ENCODE measurements around the gene SRRM2. TPM values are rescaled to one million over a fixed set of nuclear protein-coding genes. Genes with fewer than 3 reads are reported as not detected.

SRRM2 gene
- total RNA-seq, 2 donors from 2014 or later = 1,185 to 1,285 TPM

- Mint-ChIP-seq H3K27me3 (no peaks in the 10 kb centered on the region), H3K4me1 (peaks cover 34% of the 10 kb centered on the region), H3K4me3 (peak overlapping the region; percentile 94), H3K27ac (peak overlapping the region; percentile 97), H3K36me3 (ENCODE audit: low read depth) (peaks cover 14% of the 10 kb centered on the region)
- DNase-seq (no peak), ATAC-seq (no peak)
- no peaks in the 10 kb centered on the region for H3K9me3 ChIP-seq (ENCODE audit: control insufficient read depth, low read length, poor library complexity, severe bottlenecking)
Observed at GRCh38 chr16:2751577-2752034, 832 bp upstream of the SRRM2 start.

GRCh38 chr16:2752850-2753732, 653 bp downstream of the SRRM2 start:
- H3K27me3 Mint-ChIP-seq = no peaks in the 10 kb centered on the region
- H3K9me3 ChIP-seq (ENCODE audit: control insufficient read depth, low read length, poor library complexity, severe bottlenecking) = no peaks in the 10 kb centered on the region
- peak overlapping the region; percentile 97 for H3K27ac Mint-ChIP-seq
- DNase-seq = peak in 2 of 3 donors; percentile 58 to 63
- peak overlapping the region; percentile 95 for H3K4me3 Mint-ChIP-seq
- peaks cover 20% of the 10 kb centered on the region for H3K36me3 Mint-ChIP-seq (ENCODE audit: low read depth)
- H3K4me1 Mint-ChIP-seq = peaks cover 41% of the 10 kb centered on the region
- ATAC-seq = peak; percentile 44

- peak overlapping the region; percentile 97 for H3K27ac Mint-ChIP-seq
- H3K36me3 Mint-ChIP-seq (ENCODE audit: low read depth) = peaks cover 22% of the 10 kb centered on the region
- H3K9me3 ChIP-seq (ENCODE audit: control insufficient read depth, low read length, poor library complexity, severe bottlenecking) = no peaks in the 10 kb centered on the region
- ATAC-seq (no peak), DNase-seq (no peak)
- H3K27me3 Mint-ChIP-seq = no peaks in the 10 kb centered on the region
- peaks cover 45% of the 10 kb centered on the region for H3K4me1 Mint-ChIP-seq
- peak overlapping the region; percentile 95 for H3K4me3 Mint-ChIP-seq
Observed at GRCh38 chr16:2753733-2754020, 1.2 kb downstream of the SRRM2 start.

- Mint-ChIP-seq H3K36me3 (ENCODE audit: low read depth) (peaks cover 33% of the 10 kb centered on the region), H3K27me3 (no peaks in the 10 kb centered on the region), H3K4me1 (peaks cover 53% of the 10 kb centered on the region), H3K4me3 (peak overlapping the region; percentile 95), H3K27ac (peak overlapping the region; percentile 97)
- DNase-seq (no peak), ATAC-seq (no peak)
- H3K9me3 ChIP-seq (ENCODE audit: control insufficient read depth, low read length, poor library complexity, severe bottlenecking) = no peaks in the 10 kb centered on the region
Observed at GRCh38 chr16:2755158-2755557, 2.7 kb downstream of the SRRM2 start.

- Mint-ChIP-seq H3K4me1 (peaks cover 56% of the 10 kb centered on the region), H3K4me3 (peak overlapping the region; percentile 95), H3K27ac (peak overlapping the region; percentile 97), H3K36me3 (ENCODE audit: low read depth) (peaks cover 37% of the 10 kb centered on the region), H3K27me3 (no peaks in the 10 kb centered on the region)
- ATAC-seq = no peak
- DNase-seq = no peak
- no peaks in the 10 kb centered on the region for H3K9me3 ChIP-seq (ENCODE audit: control insufficient read depth, low read length, poor library complexity, severe bottlenecking)
Observed at GRCh38 chr16:2756288-2757015, 4.0 kb downstream of the SRRM2 start.

GRCh38 chr16:2757344-2757743, 4.9 kb downstream of the SRRM2 start:
- H3K27ac Mint-ChIP-seq = peak overlapping the region; percentile 97
- H3K4me3 Mint-ChIP-seq = peak overlapping the region; percentile 66
- H3K4me1 Mint-ChIP-seq = peaks cover 58% of the 10 kb centered on the region
- no peak for DNase-seq
- H3K36me3 Mint-ChIP-seq (ENCODE audit: low read depth) = peaks cover 42% of the 10 kb centered on the region
- ATAC-seq = no peak
- H3K9me3 ChIP-seq (ENCODE audit: control insufficient read depth, low read length, poor library complexity, severe bottlenecking) = no peaks in the 10 kb centered on the region
- no peaks in the 10 kb centered on the region for H3K27me3 Mint-ChIP-seq

- Mint-ChIP-seq H3K27ac (peak overlapping the region; percentile 89), H3K36me3 (ENCODE audit: low read depth) (peaks cover 38% of the 10 kb centered on the region), H3K27me3 (no peaks in the 10 kb centered on the region), H3K4me3 (no peak overlapping the region), H3K4me1 (peaks cover 46% of the 10 kb centered on the region)
- ATAC-seq (no peak), DNase-seq (no peak)
- no peaks in the 10 kb centered on the region for H3K9me3 ChIP-seq (ENCODE audit: control insufficient read depth, low read length, poor library complexity, severe bottlenecking)
Observed at GRCh38 chr16:2761472-2761871, 9.0 kb downstream of the SRRM2 start.

GRCh38 chr16:2761886-2762583, 9.6 kb downstream of the SRRM2 start:
- peak overlapping the region; percentile 45 for H3K4me3 Mint-ChIP-seq
- no peak for DNase-seq
- no peaks in the 10 kb centered on the region for H3K27me3 Mint-ChIP-seq
- H3K36me3 Mint-ChIP-seq (ENCODE audit: low read depth) = peaks cover 32% of the 10 kb centered on the region
- peak overlapping the region; percentile 89 for H3K27ac Mint-ChIP-seq
- H3K9me3 ChIP-seq (ENCODE audit: control insufficient read depth, low read length, poor library complexity, severe bottlenecking) = no peaks in the 10 kb centered on the region
- peaks cover 40% of the 10 kb centered on the region for H3K4me1 Mint-ChIP-seq
- ATAC-seq = peak; percentile 6

GRCh38 chr16:2762711-2763110, 10.3 kb downstream of the SRRM2 start:
- peaks cover 40% of the 10 kb centered on the region for H3K4me1 Mint-ChIP-seq
- H3K9me3 ChIP-seq (ENCODE audit: control insufficient read depth, low read length, poor library complexity, severe bottlenecking) = no peaks in the 10 kb centered on the region
- H3K4me3 Mint-ChIP-seq = peak overlapping the region; percentile 45
- peaks cover 32% of the 10 kb centered on the region for H3K36me3 Mint-ChIP-seq (ENCODE audit: low read depth)
- H3K27ac Mint-ChIP-seq = peak overlapping the region; percentile 89
- DNase-seq (no peak), ATAC-seq (no peak)
- H3K27me3 Mint-ChIP-seq = no peaks in the 10 kb centered on the region

- no peaks in the 10 kb centered on the region for H3K9me3 ChIP-seq (ENCODE audit: control insufficient read depth, low read length, poor library complexity, severe bottlenecking)
- Mint-ChIP-seq H3K27ac (peak overlapping the region; percentile 89), H3K4me3 (no peak overlapping the region), H3K36me3 (ENCODE audit: low read depth) (peaks cover 36% of the 10 kb centered on the region), H3K4me1 (peaks cover 43% of the 10 kb centered on the region), H3K27me3 (no peaks in the 10 kb centered on the region)
- DNase-seq (no peak), ATAC-seq (no peak)
Observed at GRCh38 chr16:2763173-2763572, 10.7 kb downstream of the SRRM2 start.

GRCh38 chr16:2764718-2765117, 12.3 kb downstream of the SRRM2 start:
- Mint-ChIP-seq H3K27ac (peak overlapping the region; percentile 89), H3K36me3 (ENCODE audit: low read depth) (peaks cover 27% of the 10 kb centered on the region), H3K27me3 (no peaks in the 10 kb centered on the region), H3K4me3 (peak overlapping the region; percentile 61), H3K4me1 (peaks cover 44% of the 10 kb centered on the region)
- no peaks in the 10 kb centered on the region for H3K9me3 ChIP-seq (ENCODE audit: control insufficient read depth, low read length, poor library complexity, severe bottlenecking)
- DNase-seq = no peak
- no peak for ATAC-seq

GRCh38 chr16:2765462-2766404, 13.3 kb downstream of the SRRM2 start:
- Mint-ChIP-seq H3K36me3 (ENCODE audit: low read depth) (peaks cover 20% of the 10 kb centered on the region), H3K27ac (peak overlapping the region; percentile 89), H3K27me3 (no peaks in the 10 kb centered on the region), H3K4me3 (peak overlapping the region; percentile 74), H3K4me1 (peaks cover 39% of the 10 kb centered on the region)
- no peak for ATAC-seq
- DNase-seq = no peak
- H3K9me3 ChIP-seq (ENCODE audit: control insufficient read depth, low read length, poor library complexity, severe bottlenecking) = no peaks in the 10 kb centered on the region
